ENCODE data around the gene PP2D1.

DNA sequence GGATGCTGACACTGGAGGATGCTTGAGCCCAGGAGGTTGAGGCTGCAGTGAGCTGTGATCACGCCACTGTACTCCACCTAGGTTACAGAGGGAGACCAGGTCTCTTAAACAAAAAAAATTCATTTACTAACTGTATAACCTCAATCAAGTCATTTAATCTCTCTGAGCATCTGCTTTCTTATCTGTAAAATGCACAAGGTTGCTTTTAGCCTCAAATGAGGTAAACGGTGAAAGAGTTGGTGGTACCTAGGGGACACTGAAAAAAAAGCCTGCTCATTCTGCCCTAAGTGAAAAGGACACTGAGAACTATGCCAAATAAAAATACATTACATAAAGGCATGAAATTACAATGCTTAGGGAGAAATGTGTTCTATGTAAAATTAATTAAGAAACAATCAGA lies 3.4 kb downstream of the PP2D1 start:
- TF ChIP-seq, protein P1, sequence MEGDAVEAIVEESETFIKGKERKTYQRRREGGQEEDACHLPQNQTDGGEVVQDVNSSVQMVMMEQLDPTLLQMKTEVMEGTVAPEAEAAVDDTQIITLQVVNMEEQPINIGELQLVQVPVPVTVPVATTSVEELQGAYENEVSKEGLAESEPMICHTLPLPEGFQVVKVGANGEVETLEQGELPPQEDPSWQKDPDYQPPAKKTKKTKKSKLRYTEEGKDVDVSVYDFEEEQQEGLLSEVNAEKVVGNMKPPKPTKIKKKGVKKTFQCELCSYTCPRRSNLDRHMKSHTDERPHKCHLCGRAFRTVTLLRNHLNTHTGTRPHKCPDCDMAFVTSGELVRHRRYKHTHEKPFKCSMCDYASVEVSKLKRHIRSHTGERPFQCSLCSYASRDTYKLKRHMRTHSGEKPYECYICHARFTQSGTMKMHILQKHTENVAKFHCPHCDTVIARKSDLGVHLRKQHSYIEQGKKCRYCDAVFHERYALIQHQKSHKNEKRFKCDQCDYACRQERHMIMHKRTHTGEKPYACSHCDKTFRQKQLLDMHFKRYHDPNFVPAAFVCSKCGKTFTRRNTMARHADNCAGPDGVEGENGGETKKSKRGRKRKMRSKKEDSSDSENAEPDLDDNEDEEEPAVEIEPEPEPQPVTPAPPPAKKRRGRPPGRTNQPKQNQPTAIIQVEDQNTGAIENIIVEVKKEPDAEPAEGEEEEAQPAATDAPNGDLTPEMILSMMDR (IDR thresholded peaks at IDR 0.05 in 2 of 3, conservative IDR thresholded peaks at IDR 0.05 in 1 of 3; ENCODE audit: borderline replicate concordance in 1 of 3, insufficient read depth in 1 of 3, low read depth in 2 of 3, low read length in 2 of 3) = no peak
- TF ChIP-seq SIN3A (IDR thresholded peaks at IDR 0.05; ENCODE audit: low read depth) (no peak), POLR2AphosphoS5 (IDR thresholded peaks at IDR 0.05; ENCODE audit: low read depth, low read length) (no peak), ATF3 (IDR thresholded peaks at IDR 0.05) (no peak), EZH2 (IDR thresholded peaks at IDR 0.05) (no peak), EZH2phosphoT487 (IDR thresholded peaks at IDR 0.05; ENCODE audit: borderline replicate concordance) (no peak), JUND (IDR thresholded peaks at IDR 0.05) (no peak), YY1 (IDR thresholded peaks at IDR 0.05; ENCODE audit: extremely low read depth, insufficient replicate concordance, low read depth, low read length) (no peak), POLR2A (IDR thresholded peaks at IDR 0.05; ENCODE audit: borderline replicate concordance, extremely low read depth, insufficient read depth, insufficient read length) (no peak), ZNF274 (IDR thresholded peaks at IDR 0.05; ENCODE audit: low read depth, low read length) (no peak), CEBPB (IDR thresholded peaks at IDR 0.05; ENCODE audit: low read depth) (no peak), FOSL1 (IDR thresholded peaks at IDR 0.05; ENCODE audit: low read depth) (no peak), ZFX (IDR thresholded peaks at IDR 0.05) (no peak)
- TF ChIP-seq, protein P2, sequence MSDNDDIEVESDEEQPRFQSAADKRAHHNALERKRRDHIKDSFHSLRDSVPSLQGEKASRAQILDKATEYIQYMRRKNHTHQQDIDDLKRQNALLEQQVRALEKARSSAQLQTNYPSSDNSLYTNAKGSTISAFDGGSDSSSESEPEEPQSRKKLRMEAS (IDR thresholded peaks at IDR 0.05) = no peak
